ENCODE data around the gene PLCXD1.

- no peak for TF ChIP-seq CTCF (IDR thresholded peaks at IDR 0.05; ENCODE audit: poor library complexity)
- TF ChIP-seq EZH2 (IDR thresholded peaks at IDR 0.05; ENCODE audit: borderline replicate concordance) = no peak
- no peak for TF ChIP-seq EZH2phosphoT487 (IDR thresholded peaks at IDR 0.05; ENCODE audit: low read depth, severe bottlenecking, unreplicated experiment)
Observed at GRCh38 chrX:313546-313945, 32.4 kb downstream of the PLCXD1 start.

All from hepatocyte (in vitro differentiated cells).